ENCODE data around the gene FAM156A. TPM values are rescaled to one million over a fixed set of nuclear protein-coding genes. Genes with fewer than 3 reads are reported as not detected.
A peak's percentile ranks its signal among the peaks of the same experiment; 100 is the strongest.
"Not testable (repeated sequence)": the region's sequence is repeated elsewhere in the genome, so short reads cannot be mapped to it uniquely, and the experiment has no call there.

The FAM156A gene, protein sequence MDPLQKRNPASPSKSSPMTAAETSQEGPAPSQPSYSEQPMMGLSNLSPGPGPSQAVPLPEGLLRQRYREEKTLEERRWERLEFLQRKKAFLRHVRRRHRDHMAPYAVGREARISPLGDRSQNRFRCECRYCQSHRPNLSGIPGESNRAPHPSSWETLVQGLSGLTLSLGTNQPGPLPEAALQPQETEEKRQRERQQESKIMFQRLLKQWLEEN
- total RNA-seq (2014; rRNA removed; shearing (Covaris generic)): 6.6 and 21.7 TPM in 2 replicates

DNA sequence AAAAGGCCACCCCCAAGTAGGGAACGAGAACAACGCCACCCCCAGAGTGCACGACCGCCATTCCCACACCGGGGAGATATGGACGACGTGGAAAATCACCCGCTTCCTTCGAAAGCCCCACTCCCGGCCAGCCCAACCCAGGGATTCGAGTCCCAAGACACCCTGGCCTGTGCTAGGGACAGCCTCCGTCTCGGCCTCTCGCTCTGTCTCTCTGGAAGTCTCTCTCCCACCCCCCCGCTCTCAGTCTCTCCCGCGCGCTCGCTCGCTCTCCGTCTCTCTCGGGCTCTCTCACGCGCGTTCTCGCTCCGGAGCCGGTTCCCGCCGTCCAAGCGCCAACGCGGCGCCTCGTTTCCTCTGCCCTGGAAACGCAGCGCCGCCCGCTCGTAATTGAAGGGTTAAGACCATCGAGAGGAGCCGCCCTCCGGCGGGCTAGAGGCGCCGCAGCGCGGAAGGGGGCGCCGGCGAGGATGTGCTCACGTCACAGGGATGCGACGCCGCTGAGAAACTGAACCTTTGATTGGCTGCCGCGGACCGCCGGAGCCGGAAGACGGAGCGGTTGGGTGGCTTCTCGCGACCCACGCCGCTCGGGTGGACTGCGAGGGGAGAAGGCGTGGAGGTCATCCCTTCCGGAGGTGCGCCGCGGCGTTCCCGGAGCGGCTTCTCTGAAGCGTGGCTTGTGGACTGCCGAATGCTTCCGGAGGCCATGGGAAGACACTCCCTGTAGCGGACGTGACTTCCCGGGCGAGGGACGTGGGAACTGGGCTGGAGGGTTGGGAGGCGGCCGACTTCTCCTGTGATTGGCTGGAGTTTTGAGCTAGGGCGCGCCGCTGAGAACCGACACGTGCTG, at the start of gene FAM156A:
FAM156A (minus strand) TSS at position 406 of the 847 bp plus-strand sequence. CDS start 9,930 bp downstream, outside the sequence.
- not testable (repeated sequence) for DNase-seq (ENCODE audit: low read depth)

DNA sequence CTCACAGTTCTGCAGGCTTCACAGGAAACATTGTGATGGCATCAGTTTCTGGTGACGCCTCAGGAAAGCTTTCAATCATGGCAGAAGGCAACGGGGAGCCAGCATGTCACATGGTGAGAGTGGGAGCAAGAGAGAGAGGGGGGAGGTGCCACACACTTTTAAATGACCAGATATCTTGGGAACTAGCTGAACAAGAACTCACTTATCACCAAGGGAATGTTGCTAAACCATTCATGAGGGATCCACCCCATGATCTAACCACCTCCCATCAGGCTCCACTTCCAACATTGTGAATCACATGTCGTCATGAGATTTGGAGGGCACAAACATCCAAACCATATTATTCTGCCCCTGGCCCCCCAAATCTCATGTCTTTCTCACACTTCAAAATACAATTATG, 47.0 kb upstream of the FAM156A start:
- no peak for DNase-seq (ENCODE audit: low read depth)

DNA sequence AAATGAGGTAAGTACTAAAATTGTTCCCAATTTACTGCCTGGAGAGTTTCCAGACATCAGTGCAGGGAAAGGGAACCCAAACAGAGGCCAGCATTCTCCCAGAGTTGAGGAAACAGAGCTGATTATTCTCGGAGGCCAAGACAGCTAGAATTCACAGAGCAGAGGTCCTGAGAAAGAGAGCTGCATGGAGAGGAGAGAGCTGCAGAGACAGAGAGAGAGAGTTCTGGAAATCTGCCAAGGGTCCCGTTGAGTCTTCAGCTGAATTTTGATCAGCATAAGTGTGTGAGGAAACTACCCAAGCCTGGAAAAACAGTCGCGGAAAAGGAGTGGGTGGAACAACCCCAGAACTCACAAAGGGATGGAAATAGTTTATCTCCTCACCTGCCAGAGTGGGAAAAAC, 46.5 kb upstream of the FAM156A start:
- no peak for DNase-seq (ENCODE audit: low read depth)

DNA sequence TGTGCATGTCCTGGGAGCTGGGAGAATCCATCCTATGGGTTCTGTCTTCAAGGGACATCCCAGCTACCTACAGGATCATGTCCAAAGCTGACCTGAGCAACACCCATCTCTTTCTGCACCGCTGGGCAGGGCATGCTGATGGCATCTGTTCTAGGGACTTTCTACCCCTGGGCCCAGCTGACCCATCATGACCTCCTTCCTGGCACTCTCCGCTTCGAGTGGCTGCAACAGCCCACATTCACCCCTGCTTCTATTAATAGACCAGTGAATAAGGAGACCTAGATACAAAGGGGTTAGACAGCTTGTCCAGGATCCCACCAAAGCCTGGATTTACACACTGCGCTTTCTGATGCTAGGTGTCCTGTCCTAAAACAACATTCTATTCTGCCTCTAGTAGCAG, 45.7 kb upstream of the FAM156A start:
- no peak for DNase-seq (ENCODE audit: low read depth)

DNA sequence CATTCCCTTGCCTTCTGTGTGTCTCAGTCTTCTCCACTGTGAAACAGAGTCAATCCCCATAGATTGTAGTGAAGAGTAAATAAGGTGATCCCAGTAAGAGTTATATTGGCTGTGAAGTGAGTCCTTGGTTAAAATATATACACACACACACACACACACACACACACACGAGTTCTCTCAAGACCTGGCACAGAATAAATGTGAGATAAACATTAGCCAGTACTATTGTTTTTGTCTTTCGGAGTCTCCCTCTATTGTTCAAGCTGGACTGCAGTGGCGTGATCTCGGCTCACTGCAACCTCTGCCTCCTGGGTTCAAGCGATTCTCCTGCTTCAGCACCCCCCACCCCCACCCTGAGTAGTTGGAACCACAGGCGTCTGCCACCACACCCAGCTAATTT, 44.8 kb upstream of the FAM156A start:
- DNase-seq (ENCODE audit: low read depth): no peak

DNA sequence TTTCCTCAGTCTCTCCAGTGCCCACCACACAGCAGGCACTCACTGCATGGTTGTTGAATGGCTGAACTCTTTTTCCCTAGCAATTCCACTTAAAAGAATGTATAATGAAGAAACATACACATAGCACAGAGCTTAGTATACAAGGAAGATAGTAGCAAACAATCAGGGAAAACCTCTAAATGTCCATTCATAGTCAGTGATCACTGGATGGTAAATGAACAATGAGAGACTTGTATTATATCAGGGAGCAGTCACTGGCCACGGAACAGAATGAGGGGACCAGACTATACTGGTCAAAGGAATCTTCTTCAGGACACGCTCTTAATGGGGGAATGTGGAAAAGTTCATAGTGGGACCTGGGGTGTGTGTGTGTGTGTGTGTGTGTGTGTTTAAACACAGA, 43.6 kb upstream of the FAM156A start:
- no peak for DNase-seq (ENCODE audit: low read depth)

DNA sequence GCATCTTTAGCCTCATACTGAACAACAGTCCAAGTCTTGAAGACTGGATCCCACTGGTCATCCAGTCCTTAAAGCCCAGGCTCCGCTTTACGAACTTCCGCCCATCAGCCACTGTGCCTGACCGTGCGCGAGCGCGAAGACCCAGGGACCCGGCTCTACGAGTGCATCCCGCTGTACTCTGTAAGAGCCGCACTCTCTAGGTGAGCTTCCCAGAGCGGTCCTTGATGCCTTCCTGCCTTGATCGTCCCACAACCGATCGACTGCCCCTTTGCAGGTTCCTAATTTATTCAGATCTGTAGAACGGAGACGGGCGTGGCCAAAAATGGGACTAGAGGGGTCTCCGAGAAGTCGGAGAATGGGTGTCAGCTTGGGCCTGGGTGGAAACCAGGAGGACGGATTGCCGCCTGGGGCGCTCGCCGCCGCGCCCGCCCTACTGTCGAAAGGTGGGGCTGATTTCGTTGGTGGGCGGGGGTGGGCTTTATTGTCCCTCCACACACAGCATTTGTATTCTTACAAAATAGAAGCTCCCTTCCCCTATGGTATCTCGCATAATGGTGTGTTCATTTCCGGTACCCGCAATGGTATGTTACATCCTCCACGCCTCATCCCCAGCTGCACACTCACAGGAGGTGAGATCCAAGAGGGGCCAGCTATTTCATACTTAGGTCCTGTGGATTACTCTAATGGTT, 42.3 kb upstream of the FAM156A start:
- no peak for DNase-seq (ENCODE audit: low read depth)

DNA sequence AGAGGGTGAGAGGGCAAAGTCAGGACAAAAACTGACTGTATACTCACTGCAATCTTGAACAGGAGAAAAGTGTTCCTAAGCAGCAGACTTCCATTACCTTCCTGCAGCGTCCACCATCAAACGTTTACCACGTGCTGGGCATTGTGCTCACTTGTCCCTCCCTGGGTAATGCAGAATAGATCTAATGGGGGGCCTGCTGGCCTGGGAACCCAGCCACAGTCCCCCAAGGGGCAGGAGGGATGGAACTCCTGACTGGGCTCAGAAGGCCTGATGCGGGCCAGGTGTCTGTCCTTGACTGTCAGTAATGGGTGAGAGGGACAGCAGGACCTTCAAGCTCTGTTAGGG, 37.6 kb upstream of the FAM156A start:
- no peak for DNase-seq (ENCODE audit: low read depth)

DNA sequence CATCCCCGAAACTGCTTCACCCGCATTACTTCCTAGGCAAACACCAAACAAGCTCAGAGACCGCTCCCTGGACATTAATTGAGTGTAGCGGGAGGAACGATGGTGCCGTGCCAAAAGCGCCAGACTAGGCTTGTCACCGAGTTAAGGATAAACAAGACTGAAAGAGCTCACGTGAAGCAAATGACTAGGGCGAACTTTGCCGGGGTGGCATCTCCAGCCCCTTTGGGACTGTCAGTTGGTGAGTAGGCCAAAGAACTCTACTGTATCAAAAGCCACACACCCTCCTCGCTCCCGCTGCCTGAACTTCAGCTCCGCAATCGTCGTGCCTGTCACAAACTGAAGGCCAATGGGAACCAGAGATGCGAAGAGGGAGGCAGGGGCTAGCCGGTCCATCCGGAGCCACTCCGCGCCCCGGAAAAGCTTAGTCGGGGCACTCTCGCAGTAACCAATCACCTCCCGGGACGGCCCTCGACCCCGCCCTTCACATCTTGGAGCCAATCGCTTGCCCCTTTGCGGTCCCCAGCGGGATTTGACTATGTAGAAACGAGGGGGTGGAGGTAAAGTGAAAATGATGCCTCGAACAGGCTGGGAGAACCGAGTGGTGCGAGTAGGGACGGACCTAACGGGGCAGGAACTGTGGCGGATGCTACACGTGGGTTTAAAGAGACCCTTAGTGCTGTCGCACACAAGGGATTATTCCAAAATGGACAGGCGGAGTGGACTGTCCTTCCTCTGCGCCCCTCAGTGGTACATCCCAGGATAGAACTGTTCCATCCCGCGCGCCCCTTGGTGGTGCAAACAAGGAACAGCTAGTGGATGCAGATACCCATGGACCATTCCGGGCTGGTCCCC, 37.0 kb upstream of the FAM156A start:
- peak; percentile 95 for DNase-seq (ENCODE audit: low read depth)

DNA sequence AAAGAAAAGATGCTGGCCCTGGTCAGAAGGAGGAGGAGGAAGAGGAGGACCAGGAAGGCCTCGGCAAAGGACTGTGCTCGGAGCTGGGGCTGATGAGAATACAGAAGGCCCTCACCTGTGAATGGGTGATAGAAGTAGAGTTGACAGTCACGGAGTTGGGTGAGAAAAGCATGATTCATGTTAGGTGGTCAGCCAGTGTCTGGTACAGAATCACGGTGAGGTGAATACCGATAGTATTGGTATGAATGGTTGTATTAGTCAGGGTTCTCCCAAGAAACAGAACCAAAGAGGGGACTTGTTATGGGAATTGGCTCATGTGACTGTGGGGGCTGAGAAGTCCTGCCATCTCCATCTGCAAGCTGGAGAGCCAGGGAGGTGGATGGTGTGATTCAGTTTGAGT, 32.5 kb upstream of the FAM156A start:
- no peak for DNase-seq (ENCODE audit: low read depth)

DNA sequence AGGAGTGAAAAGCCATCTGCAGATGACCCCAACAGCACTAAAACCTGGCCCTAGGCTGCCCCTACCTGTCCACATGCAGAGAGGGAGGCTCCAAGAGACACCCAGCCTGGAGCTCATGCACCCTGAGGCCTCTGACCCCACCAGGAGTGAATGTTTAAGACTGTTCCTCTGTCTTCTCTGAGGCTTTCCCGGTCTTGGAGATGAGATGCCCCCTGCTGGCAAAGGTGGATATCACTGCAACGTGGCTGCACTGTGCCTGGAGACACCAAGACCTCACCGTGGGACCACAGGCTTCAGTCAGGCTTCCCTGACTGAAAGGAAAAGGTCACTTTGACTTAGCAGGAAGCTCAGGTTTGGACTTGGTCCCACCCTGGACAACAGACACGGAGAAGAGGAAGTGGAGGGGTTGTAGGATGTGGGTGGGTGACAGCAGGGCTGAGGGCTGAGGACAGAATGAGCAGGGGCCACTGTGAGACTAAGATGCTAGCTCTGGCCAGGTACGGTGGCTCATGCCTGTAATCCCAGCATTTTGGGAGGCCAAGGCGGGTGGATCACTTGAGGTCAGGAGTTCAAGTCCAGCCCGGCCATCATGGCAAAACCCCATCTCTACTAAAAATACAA, 31.8 kb upstream of the FAM156A start:
- DNase-seq (ENCODE audit: low read depth): peak; percentile 58

DNA sequence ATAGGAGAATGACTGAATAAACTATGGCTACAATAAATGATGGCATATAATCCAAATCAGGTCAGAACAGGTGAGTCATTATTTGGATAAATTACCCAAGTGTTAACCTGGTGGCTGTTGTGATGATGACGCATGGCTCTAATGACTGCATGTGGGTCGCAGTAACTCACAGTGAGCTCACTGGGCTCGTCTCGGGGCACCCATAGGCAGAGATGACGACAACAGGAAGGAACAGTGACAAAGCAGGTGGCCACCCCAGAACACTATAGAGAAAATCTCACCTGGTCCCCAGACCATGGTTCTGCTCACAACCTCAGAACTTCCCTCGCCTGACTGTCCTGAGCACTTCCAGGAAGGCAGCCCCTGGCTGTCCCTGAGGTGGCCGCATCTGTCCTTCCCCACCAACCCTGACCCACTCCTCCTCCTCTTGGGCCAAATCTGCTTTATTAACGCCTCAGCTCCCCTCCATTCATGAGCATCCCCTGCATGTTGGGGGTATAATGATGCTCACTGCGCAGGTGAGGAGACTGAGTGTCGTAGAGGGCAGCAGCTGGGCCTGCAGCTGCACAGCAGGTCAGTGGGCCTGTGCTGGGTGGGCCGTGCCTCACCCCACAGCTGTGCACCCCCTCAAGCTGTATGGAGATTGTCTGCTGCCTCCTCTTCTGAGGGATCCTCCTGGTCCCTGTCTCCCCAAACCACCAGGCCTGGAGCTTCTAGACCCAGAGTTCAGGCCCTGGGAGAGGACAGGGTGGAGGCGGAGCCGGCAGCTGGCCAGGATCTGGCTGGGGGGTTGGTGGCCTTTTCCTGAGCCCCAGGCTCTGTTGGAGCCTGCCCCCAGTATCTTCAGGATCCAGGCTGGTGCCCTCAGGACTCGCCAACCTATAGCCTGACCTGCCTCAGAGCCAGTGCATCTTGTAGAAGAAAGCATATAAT, 30.9 kb upstream of the FAM156A start:
- peak; percentile 56 for DNase-seq (ENCODE audit: low read depth)

DNA sequence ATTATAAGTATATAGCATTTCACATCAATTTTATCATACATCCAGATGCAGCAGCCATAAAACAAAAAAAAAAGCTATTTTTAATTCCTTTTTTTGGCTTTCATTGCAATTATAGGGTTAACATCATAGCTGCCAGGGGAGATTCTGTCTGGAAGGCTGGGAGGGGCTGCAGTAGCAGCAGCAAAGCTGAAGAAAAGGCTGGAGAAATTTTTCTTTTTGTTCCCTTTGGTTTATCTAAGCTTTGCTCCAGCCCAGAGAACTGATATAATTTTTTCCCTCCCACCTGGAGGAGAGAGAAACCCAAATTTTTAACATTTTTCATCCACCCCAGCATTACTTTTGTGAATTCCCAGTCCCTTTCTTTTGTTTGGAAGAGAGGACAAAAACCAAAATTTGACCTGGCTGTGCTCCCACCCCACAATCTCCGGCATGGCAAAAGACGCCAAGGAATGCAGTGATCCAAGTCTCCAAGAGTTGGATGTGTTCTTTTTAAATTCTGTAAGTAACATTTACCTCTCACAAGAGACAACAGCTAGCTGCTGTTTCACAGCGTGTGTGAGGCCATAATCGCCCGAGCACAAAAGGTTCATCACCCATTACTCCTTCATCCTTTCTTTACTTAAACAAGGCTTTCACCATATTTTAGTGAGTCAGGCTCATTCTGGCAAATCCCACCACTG, 25.1 kb upstream of the FAM156A start:
- DNase-seq (ENCODE audit: low read depth): no peak

DNA sequence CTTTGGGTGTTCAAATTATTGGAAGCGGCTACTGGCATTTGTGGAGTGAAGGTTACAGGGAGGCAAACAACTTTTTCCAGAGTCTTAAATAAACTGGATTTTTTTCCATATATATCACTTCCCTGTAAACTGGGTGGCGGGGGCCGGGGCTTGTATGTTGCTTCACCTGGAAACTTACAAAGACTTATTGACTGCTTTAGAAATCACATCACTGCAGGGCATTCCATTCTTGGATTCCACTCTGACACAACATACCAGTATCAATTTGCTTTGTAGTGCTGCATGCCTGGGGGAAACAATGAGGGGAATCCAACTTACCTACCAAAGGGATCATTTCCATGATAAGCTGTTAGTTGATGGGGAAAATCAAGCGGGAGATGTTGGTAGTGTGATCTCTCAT, 21.7 kb upstream of the FAM156A start:
- DNase-seq (ENCODE audit: low read depth): no peak

DNA sequence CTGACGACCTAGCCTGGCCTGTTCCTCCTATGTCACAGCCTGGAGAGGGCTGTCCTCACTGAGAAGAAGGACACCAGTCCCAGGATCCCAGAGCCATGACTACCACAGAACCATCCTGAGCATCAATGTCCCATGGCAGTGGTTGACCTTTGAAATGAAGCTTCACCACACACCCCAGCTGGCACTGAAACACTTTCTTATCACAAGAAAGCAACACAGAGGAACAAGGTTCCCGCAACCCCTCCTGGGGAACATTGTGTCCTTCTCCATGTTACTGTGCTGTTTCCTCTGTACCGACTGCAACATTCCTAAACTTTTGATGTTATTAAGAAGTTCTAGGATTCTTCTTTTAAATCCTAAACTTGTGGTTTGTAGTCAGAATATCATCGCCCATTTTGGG, 21.2 kb upstream of the FAM156A start:
- no peak for DNase-seq (ENCODE audit: low read depth)

DNA sequence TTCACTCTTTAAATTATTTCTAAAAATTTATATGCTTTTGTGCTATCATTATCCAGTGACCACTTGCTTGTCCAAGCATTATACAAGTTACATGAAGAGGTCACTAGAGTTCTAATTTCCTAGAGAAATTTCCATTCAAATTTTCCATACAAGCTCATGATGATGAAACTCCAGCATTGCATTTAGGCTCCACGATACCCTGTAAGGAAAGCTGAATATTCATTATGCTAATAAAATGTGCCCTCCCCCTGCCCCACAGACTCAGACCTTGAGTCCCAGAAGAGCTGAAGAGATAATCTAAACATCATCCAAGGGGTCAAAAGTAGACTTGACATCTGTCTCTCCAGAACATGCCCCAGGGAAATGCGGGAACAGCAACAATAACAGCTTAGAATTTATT, 19.6 kb upstream of the FAM156A start:
- DNase-seq (ENCODE audit: low read depth): no peak

DNA sequence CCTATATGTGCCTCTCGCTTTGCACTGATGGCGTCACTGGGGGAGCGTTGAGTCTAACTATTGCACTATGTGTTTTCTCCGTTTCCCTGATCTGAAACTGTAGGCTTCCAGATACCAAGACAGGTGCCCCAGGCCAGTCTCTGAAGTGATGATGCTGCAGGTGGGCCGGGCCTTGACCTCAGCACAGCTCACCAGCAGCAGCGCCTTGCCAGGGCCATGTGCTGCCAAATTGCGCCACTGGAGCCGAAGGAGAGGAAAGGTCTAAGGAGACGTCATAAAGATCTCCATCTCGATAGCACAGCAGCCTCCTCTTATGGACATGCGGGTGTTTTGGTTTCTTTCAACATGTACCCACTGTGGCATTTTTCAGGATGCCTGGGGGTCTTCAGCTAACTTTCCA, 17.3 kb upstream of the FAM156A start:
- DNase-seq (ENCODE audit: low read depth): not testable (repeated sequence)

DNA sequence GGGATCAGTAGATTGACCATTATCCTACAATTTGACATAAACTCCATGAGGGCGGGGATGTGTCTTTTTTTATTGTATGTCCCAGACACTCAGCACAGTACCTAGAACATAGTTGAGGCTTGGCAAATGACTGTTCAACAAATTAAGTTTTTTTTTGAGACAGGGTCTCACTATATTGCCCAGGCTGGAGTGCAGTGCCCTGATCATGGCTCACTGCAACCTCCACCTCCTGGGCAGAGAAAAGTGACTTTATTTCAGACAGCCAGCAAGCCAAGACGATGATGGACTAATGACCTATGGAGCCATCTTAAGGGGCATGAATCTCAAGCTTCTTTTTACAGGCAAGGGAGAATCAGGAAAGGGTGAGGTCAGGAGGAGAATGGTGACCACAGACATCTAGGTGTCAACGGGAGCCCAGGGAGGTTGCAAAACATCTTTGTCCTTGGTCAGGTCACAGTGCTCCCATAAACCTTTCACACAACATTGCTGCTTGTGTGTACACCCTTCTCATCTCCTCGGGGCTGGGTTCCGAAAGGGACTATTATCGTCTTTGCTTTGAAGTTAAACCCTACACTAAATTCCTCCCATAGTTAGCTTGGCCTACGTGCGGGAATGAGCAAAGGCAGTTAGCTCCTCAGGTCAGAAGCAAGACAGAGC, 16.1 kb upstream of the FAM156A start:
- DNase-seq (ENCODE audit: low read depth): not testable (repeated sequence)

DNA sequence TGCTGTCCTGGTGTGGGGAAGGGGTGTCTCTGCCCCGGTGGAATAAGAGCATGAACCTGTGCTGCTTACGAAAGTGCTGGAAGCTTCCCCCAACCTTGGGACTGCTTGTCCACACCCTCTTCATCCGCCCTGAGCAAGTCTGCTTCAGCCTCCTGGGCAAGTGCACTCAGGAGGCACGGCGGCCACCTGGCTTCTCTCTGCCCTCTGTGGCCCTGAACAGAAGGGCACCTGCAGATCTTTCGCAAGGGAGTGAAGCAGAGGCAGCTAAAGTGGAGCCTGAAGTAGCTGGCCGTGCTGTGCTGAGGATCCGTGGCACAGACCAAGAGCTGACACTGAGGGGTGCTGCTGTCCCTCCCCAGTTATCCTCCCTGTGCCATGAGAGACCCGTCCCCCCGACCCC, 9.6 kb upstream of the FAM156A start:
- DNase-seq (ENCODE audit: low read depth): not testable (repeated sequence)
